Left kidney (tissue), 2 donors: ENCODE measurements around the gene CIB1. TPM values are rescaled to one million over a fixed set of nuclear protein-coding genes. Genes with fewer than 3 reads are reported as not detected.

Experiments used
- DNase-seq: peaks from one replicate; pipeline ENCODE4 v3.0.0-alpha.2; 2013
- polyA plus RNA-seq: library from polyadenylated mRNA; unstranded; fragments of 120-200 nt; gene quantifications from one replicate; pipeline ENCODE4 v1.2.1, GENCODE V29; 2013; ENCODE audit not compliant: insufficient read length

Gene CIB1
- polyA plus RNA-seq, 1 donor, result 49.4 TPM

- no peak for DNase-seq
Measured at GRCh38 chr15:90219421-90220141, 14.2 kb downstream of the CIB1 start.

- no peak for DNase-seq
Measured at GRCh38 chr15:90217671-90218394, 15.9 kb downstream of the CIB1 start.

DNA sequence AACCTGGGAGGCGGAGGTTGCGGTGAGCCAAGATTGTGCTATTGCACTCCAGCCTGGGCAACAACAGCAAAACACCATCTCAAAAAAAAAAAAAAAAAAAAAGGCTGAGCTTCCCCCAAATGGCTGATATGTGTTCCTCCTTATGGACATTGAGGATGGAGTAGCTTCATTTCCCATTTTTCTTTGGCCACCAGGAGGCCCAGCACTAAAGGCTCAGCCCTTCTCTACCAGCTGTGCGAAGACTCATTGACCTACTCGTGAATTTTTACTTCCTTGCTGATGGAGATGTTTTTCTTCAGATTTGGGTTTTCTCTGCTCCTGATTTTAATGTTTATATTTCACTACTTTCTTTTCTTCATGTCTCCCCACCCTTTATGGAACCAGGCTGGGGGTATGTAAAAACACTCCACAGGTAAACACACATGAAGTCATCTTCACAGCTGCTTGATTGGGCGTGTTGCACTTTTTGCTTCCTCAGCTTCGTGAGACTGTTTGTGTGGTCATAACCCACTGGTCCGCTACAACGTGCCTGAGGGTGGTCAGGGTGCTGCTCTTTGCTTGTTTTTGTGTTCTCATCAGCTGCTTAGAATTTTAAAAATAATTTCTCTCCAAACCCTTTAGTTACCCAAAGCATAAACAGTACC is 19.1 kb downstream of the CIB1 start:
- DNase-seq, result no peak

- DNase-seq, result no peak
Measured at GRCh38 chr15:90213818-90214204, 19.9 kb downstream of the CIB1 start.

- DNase-seq, result no peak
Measured at GRCh38 chr15:90213122-90213817, 20.5 kb downstream of the CIB1 start.

- no peak for DNase-seq
Measured at GRCh38 chr15:90212221-90213098, 21.3 kb downstream of the CIB1 start.

DNA sequence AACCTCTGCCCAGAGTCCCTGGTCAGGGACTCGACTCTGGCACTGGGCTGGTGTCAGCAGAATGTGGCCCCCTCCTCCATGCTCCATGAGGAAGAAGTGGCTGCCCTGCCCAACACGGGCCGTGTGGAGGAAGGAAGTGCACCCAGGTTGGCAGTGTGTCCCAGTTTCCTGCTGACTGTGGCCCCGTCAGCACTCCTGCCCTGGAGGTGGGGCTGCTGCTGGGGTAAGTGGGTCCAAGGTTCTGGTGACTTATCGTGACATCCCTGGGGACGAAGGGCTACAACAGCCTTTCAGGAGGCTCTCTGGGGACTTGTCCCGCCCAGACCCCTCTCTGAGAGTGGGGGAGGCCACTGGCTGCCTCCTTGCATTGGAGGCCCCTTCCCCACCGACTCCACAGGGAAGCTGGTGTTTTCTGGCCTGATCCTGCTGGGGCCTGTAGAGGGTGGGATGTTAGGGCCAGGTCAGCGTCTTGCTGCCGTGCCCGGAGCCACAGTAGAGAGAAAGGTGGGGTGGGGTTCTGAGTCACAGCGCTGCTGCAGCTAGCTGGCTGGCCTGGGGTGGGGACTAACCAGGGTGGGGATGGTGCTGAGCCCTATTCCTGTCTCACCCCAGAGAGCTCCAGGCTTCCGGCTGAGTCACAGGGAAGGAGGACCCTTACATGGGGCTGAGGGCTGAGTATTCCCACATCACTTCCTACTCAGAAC is 22.1 kb downstream of the CIB1 start:
- no peak for DNase-seq

- DNase-seq, result no peak
Measured at GRCh38 chr15:90211009-90211408, 22.7 kb downstream of the CIB1 start.

DNA sequence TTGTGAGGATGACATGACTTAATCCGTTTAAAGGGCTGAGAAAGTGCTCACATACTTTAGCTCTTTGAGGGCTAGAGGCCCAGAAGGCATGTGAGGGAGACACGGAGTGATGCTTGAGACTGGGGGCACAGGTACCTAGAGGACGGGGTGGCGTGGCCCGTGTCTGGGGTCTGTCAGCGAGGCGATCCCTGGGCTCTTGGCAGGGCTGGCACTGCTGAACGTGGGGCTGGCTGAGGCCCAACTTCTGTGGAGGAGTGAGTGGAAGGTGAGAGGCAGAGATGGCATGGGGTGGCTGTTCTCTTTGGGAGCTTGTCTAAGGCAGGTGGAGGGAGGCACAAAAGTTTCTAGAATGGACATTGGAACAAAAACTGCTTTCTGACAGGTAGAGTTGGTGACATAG is 23.1 kb downstream of the CIB1 start:
- DNase-seq, result no peak

DNA sequence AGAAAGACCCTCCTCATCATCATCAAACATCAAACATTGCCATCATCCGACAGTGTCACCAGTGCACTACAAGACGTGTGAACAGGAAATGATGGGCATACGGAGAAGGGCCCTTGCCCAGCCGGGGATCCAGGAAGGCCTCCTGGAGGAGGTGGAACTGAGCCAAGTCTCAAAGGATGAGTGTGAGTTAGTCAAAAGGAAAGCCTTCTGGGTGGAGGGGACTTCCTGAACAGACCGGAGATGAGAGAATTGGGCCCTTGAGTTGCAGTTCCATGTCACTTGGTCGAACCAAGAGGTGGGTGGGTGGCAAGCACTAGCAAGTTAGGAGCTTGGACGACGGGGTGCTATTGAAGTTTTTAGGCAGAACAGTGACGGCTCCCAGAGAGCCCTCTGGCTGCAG is 24.1 kb downstream of the CIB1 start:
- no peak for DNase-seq

- DNase-seq, result no peak
Measured at GRCh38 chr15:90208356-90208755, 25.4 kb downstream of the CIB1 start.

DNA sequence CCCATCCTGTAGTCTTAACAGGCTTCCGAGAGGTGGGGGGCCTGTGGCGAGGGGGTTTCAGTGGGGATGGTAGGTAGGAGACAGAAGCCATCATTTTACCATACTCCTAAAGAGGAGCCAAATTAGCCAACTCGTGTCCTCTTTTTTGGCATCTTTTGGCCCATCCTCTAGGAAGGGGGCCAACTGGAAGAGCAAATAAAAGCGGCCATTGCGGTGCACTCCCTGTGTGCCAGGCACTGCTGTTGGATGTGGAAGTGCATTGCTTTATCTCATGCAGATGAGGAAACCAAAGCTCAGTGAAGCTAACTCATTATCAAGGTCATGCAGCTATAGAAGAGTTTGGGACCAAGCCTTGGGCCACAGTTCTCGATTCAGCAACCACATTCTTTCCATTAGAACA is 26.5 kb downstream of the CIB1 start:
- DNase-seq, result no peak

- DNase-seq, result no peak
Measured at GRCh38 chr15:90205886-90206285, 27.9 kb downstream of the CIB1 start.

DNA sequence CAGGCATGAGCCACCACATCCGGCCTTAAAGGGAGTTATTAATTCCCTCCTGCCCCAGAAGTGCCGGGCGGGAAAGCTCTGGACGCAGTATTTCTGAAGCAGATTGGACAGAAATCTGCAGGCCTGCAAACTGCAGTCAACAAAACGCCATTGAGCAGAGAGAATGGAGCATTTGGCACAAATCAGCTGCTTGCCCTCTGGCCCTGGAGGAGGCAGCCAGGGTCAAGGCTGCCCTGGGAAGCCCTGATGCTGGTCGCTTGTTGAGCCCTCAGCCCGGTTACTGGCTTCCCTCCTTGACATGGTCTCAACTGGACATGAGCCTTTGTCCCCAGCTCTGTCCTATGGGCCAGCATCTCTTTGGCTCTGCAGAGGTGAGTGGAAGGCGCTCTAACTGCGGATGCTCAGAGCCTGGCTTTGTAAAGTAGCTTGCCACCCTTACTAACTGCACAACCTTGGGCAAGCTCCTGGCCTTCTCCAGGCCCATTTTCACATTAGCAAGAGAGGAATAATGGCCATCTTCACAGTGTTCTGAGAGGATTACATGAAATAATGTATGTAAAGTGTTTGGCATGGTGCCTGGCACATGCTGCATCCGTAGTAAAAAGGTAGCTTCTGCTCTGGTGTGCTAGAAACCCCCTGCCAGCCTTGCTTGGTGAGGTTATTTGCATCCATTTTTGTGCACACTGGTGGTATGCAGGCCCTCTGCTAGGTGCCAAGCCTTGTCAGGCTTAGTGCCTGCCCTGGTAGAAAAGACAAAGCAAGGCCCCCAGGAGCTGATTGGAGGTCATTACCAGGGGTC is 28.5 kb downstream of the CIB1 start:
- no peak for DNase-seq

DNA sequence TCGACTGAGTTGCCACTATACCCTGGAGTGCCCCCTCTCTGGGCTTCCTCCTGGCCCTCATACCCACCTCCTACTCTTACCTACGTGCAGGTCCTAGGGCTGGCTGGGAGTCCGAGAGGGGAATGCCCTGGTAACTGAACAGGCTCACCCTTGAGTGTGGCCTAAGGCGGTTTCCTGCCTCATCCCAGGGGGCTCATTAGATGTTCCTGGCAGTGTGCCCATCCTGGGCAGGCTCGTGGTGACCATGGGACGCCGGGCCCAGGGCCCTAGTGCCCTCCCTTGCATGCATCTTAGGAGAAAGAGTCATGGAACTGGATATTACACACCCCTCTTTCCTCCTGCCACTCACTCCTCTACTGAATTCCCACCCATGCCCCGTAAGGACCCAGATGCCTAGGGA is 29.8 kb downstream of the CIB1 start:
- DNase-seq, result no peak

DNA sequence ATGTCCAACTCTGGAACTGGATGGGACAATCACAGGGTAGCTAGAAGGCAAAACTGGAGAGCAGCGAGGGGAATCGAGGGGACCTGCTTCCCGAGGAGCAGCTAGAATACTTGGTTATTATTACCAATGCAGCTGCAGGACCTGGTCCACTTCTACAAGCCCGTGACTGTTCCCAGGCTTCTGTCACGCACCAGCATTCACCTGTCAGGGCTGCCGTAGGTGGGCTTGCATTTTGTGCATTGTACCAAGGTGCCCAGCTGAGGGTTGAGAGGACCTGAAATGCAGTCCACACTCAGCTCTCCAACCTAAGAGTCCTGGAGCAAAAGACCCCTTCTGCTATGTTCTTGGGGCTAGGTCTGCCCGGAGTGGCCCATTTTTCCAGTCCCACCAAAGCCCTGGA is 30.3 kb downstream of the CIB1 start:
- DNase-seq, result no peak

DNA sequence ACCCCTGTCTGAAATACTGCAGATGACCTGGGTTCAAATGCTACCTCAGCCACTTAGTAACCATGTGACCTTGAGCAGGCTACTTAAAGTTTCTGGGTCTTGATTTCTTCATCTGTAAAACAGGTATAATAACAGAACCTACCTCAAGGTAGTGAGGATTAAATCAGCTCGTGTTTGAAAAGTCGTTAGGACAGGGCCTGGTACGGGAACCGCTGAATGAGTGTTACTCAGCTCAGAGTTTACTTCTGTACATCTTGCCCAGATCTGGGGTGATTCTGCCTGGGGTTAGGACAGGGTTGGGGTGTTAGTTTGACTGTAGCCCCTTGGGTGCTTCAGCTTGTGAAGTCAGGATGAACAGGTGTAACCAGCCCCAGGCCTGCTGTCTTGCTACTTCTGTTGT is 30.8 kb downstream of the CIB1 start:
- DNase-seq, result no peak

DNA sequence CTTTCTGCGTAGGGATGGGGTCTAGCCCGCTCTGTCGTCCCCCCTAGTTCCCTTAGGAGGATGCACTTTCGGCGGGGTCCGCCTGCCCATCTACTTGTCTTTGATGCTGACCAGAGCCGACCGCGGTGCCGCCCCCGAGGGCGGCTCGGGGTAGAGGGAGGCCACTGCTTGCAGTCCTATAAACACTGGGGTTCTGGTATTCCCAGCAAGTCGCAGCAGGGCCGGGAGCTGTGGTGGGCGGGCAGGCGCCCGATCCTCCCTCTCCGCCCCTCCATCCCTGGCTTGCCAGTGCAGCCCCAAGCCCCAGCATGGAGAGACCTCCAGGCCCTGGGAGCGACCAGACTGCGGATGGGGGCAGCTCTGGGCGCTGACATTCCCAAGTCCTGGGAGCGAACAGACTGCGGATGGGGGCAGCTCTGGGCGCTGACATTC is 31.8 kb downstream of the CIB1 start:
- no peak for DNase-seq

DNA sequence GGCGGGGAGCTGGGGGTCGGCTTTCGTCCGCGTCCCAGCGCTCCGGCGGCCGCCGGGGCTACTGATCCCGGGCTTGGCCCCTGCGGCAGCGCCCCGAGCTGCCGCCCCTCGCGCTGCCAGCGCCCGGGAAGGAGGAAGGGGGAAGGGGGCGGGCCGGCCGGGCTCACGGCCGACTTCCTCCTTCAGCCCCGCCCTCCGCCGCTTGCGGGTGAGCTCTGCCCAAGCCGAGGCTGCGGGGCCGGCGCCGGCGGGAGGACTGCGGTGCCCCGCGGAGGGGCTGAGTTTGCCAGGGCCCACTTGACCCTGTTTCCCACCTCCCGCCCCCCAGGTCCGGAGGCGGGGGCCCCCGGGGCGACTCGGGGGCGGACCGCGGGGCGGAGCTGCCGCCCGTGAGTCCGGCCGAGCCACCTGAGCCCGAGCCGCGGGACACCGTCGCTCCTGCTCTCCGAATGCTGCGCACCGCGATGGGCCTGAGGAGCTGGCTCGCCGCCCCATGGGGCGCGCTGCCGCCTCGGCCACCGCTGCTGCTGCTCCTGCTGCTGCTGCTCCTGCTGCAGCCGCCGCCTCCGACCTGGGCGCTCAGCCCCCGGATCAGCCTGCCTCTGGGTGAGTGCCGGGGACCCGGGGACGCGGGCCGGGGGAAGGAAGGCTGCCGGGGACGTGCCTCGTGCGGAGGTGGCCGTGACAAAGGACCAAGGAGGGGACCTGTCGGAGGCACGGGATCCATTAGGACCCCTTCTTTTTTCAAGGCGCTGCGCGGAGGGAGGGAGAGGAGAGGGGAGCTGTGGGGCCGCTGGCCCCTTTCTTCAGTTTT is 32.4 kb downstream of the CIB1 start, which contains the start of gene SEMA4B:
Gene SEMA4B (plus strand): TSS at position 201 of the 814 bp plus-strand sequence. CDS start 249 bp downstream, at position 450.
- DNase-seq, result no peak
